ENCODE results near the gene CYP2C19.
"Not testable (repeated sequence)": the region's sequence is repeated elsewhere in the genome, so short reads cannot be mapped to it uniquely, and the experiment has no call there.

Gene CYP2C19

GRCh38 chr10:94760586-94761178 is 1.8 kb upstream of the CYP2C19 start:
- Histone ChIP-seq H3K4me1 (ENCODE audit: control insufficient read depth, insufficient read depth, low read length) (no peaks in the 10 kb centered on the region), H3K4me3 (ENCODE audit: low read depth, low read length) (no peak overlapping the region), H3K27ac (ENCODE audit: extremely low read depth, low read depth, low read length) (no peak overlapping the region), H3K9me3 (ENCODE audit: control insufficient read depth, insufficient read depth, low read depth, low read length) (no peaks in the 10 kb centered on the region), H3K36me3 (ENCODE audit: control insufficient read depth in 2 of 2, insufficient read depth in 1 of 2, low read length in 2 of 2) (no peaks in the 10 kb centered on the region)
- ChIA-PET POLR2A (no interaction called here), CTCF (interaction anchor here (0.6 to 0.7 kb wide), 2 partner anchors 21 to 1050 kb away, joined by 3 read pairs; no protein-coding TSS in a partner anchor)
- TF ChIP-seq BCL11A (tag by site-specific recombination; IDR thresholded peaks at IDR 0.05; ENCODE audit: low read depth) = no peak
- no peak for TF ChIP-seq ZBTB20 (tag by site-specific recombination; IDR thresholded peaks at IDR 0.05)
- TF ChIP-seq ZNF777 (tag by site-specific recombination; IDR thresholded peaks at IDR 0.05; ENCODE audit: borderline replicate concordance) = no peak
- no peak for TF ChIP-seq MYNN (tag by site-specific recombination; IDR thresholded peaks at IDR 0.05; ENCODE audit: borderline replicate concordance)
- no peak for TF ChIP-seq ZNF366 (tag by site-specific recombination; conservative IDR thresholded peaks at IDR 0.05)
- TF ChIP-seq ZSCAN4 (tag by site-specific recombination; IDR thresholded peaks at IDR 0.05) = no peak
- TF ChIP-seq ZNF658 (tag by site-specific recombination; IDR thresholded peaks at IDR 0.05) = no peak
- no peak for TF ChIP-seq ZBTB21 (tag by site-specific recombination; IDR thresholded peaks at IDR 0.05)
- TF ChIP-seq ZNF521 (tag by site-specific recombination; IDR thresholded peaks at IDR 0.05) = no peak
- TF ChIP-seq GLI4 (tag by site-specific recombination; IDR thresholded peaks at IDR 0.05) = no peak
- TF ChIP-seq ZFP41 (tag by site-specific recombination; IDR thresholded peaks at IDR 0.05; ENCODE audit: borderline replicate concordance) = no peak
- no peak for TF ChIP-seq ZNF449 (tag by site-specific recombination; IDR thresholded peaks at IDR 0.05)
- TF ChIP-seq ZNF2 (tag by site-specific recombination; IDR thresholded peaks at IDR 0.05) = no peak
- TF ChIP-seq ZNF292 (tag by site-specific recombination; IDR thresholded peaks at IDR 0.05; ENCODE audit: borderline replicate concordance, low read depth) = no peak

GRCh38 chr10:94775425-94775824 is 12.9 kb downstream of the CYP2C19 start:
- POLR2A ChIA-PET; H3K27ac ChIP-seq (ENCODE audit: extremely low read depth, low read depth, low read length); CTCF ChIA-PET: not testable (repeated sequence)

GRCh38 chr10:94777886-94778458 is 15.5 kb downstream of the CYP2C19 start:
- Histone ChIP-seq H3K4me3 (ENCODE audit: low read depth, low read length) (no peak overlapping the region), H3K4me1 (ENCODE audit: control insufficient read depth, insufficient read depth, low read length) (no peaks in the 10 kb centered on the region), H3K36me3 (ENCODE audit: control insufficient read depth in 2 of 2, insufficient read depth in 1 of 2, low read length in 2 of 2) (no peaks in the 10 kb centered on the region), H3K9me3 (ENCODE audit: control insufficient read depth, insufficient read depth, low read depth, low read length) (no peaks in the 10 kb centered on the region), H3K27ac (ENCODE audit: extremely low read depth, low read depth, low read length) (no peak overlapping the region)
- CTCF ChIA-PET = no interaction called here
- POLR2A ChIA-PET = no interaction called here
- TF ChIP-seq ZNF549 (tag by site-specific recombination; IDR thresholded peaks at IDR 0.05) (no peak), ZNF777 (tag by site-specific recombination; IDR thresholded peaks at IDR 0.05; ENCODE audit: borderline replicate concordance) (no peak), ZNF510 (tag by site-specific recombination; IDR thresholded peaks at IDR 0.05; ENCODE audit: insufficient replicate concordance) (no peak), RBAK (tag by site-specific recombination; IDR thresholded peaks at IDR 0.05) (no peak), ZNF677 (tag by site-specific recombination; IDR thresholded peaks at IDR 0.05) (no peak), ZBTB49 (tag by site-specific recombination; IDR thresholded peaks at IDR 0.05; ENCODE audit: low read depth) (no peak), ZNF624 (tag by site-specific recombination; IDR thresholded peaks at IDR 0.05) (no peak), TRIM28 (IDR thresholded peaks at IDR 0.05; ENCODE audit: borderline replicate concordance, low read length) (no peak), HOXC10 (CRISPR knock-in tag; IDR thresholded peaks at IDR 0.05) (no peak), WT1 (tag by site-specific recombination; IDR thresholded peaks at IDR 0.05) (no peak), ZNF692 (tag by site-specific recombination; IDR thresholded peaks at IDR 0.05) (no peak), ZBTB20 (tag by site-specific recombination; IDR thresholded peaks at IDR 0.05) (no peak), OSR2 (tag by site-specific recombination; IDR thresholded peaks at IDR 0.05) (no peak), SP2 (tag by site-specific recombination; IDR thresholded peaks at IDR 0.05) (no peak)

More at GRCh38 chr10:94775425-94775824, 12.9 kb downstream of the CYP2C19 start:
- H3K4me1 ChIP-seq (ENCODE audit: control insufficient read depth, insufficient read depth, low read length); H3K36me3 ChIP-seq (ENCODE audit: control insufficient read depth in 2 of 2, insufficient read depth in 1 of 2, low read length in 2 of 2); H3K4me3 ChIP-seq (ENCODE audit: low read depth, low read length); H3K9me3 ChIP-seq (ENCODE audit: control insufficient read depth, insufficient read depth, low read depth, low read length): not testable (repeated sequence)
